Gastroesophageal sphincter (tissue), 3 donors: Measurements from ENCODE around the gene ZNF385B.

Experiments used
- EP300 ChIP-seq: sonication (generic); formaldehyde crosslinking; IDR thresholded peaks from one replicate; pipeline ENCODE4 v1.6.1; 2017; ENCODE audit warnings: antibody characterized with exemption, mild to moderate bottlenecking
- POLR2A ChIP-seq, 2 donors: fragments of 450-650 bp; IDR thresholded peaks; one replicate each; pipeline ENCODE4 v1.6.1; 2017; ENCODE audit warnings: antibody characterized with exemption in 2 of 2, mild to moderate bottlenecking in 2 of 2, moderate library complexity in 1 of 2
- POLR2AphosphoS5 ChIP-seq: sonication (generic); formaldehyde crosslinking; IDR thresholded peaks from one replicate; pipeline ENCODE4 v1.6.1; 2017; ENCODE audit warnings: antibody characterized with exemption
- TF ChIP-seq, protein P1 (sequence below), 4 experiments: fragments of 200-600 bp in 2 of 4; fragments of 450-650 bp in 2 of 4; sonication (generic) in 1 of 4; IDR thresholded peaks; one replicate each; pipeline ENCODE4 v1.5.1; 2017 to 2019; ENCODE audit warnings: antibody characterized with exemption in 4 of 4, mild to moderate bottlenecking in 2 of 4, moderate library complexity in 2 of 4

DNA sequence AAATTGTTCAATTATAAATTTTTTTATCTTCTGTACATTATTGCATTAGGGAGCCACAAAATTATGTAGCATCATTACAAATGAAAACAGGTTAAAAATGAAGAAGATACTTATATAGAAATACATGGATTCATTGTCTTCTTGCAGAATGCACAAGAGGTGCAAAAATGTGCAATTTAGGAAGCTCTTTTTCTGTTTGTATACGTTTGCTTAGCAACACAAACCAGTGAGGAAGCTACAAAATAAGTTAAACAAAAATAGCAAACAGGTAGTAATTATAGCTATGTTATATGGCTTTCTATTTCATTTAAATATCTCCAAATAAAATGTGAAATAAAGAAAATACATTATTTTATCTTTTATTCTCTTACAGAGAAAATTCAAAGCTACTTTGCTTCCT is 419.2 kb downstream of the ZNF385B start:
- TF ChIP-seq POLR2AphosphoS5 (no peak), POLR2A (IDR thresholded peaks at IDR 0.05) (no peak), EP300 (no peak)
- TF ChIP-seq, protein P1, sequence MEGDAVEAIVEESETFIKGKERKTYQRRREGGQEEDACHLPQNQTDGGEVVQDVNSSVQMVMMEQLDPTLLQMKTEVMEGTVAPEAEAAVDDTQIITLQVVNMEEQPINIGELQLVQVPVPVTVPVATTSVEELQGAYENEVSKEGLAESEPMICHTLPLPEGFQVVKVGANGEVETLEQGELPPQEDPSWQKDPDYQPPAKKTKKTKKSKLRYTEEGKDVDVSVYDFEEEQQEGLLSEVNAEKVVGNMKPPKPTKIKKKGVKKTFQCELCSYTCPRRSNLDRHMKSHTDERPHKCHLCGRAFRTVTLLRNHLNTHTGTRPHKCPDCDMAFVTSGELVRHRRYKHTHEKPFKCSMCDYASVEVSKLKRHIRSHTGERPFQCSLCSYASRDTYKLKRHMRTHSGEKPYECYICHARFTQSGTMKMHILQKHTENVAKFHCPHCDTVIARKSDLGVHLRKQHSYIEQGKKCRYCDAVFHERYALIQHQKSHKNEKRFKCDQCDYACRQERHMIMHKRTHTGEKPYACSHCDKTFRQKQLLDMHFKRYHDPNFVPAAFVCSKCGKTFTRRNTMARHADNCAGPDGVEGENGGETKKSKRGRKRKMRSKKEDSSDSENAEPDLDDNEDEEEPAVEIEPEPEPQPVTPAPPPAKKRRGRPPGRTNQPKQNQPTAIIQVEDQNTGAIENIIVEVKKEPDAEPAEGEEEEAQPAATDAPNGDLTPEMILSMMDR (IDR thresholded peaks at IDR 0.05), result no peak
